Endometrium (tissue), 2 donors: Measurements from ENCODE around the gene NFATC4.
"Not testable (repeated sequence)": the region's sequence is repeated elsewhere in the genome, so short reads cannot be mapped to it uniquely, and the experiment has no call there.

ENCODE experiments used
- FAIRE-seq: peaks from 2 replicates; lab custom pipeline; 2012; peaks lifted over from hg19 to GRCh38; lab: Jason Lieb, UNC
- donor health status: control.
- donor health status: control.

The NFATC4 gene

GRCh38 chr14:24368212-24368561, 203 bp downstream of the NFATC4 start:
- FAIRE-seq = no peak

DNA sequence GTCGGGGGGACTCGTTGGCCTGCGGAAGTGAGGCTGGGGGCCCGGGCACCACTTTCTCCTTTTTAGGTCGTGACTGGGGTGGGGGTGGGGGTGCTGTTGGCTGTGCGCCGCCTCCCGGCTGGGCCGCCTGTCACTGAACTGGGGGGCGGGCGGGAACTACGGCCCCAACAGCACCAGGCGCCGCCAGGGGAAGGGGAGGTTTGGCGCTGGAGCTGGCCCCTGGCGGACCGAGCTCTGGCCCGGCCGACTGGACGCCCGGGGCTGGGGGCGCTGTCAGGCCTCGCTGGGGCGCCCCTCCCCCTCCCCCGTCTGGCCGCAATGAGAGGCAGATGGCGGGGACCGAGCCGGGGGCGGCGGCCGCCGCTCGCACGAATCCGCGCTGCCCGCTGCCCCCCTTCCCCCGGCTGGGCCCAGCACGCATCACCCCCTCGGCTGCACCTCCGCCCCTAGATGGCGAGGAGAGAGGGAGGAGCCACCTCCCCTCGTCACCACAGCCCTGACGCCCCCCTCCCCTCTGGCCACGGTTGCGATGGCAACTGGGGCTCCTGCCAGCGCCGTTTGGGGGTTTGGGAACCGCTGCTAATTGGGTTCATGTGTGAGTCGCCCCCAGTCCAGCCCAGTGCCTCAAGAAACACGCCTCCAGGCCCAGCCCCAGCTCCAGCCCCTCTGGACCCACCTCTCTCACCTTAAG, 723 bp downstream of the NFATC4 start:
- FAIRE-seq = no peak

GRCh38 chr14:24369463-24369862, 1.5 kb downstream of the NFATC4 start:
- FAIRE-seq = no peak

- FAIRE-seq = no peak
Measured at GRCh38 chr14:24369907-24370687, 2.1 kb downstream of the NFATC4 start.

- FAIRE-seq = no peak
Measured at GRCh38 chr14:24370748-24371147, 2.8 kb downstream of the NFATC4 start.

GRCh38 chr14:24371605-24372004, 3.6 kb downstream of the NFATC4 start:
- not testable (repeated sequence) for FAIRE-seq

GRCh38 chr14:24372701-24373416, 4.9 kb downstream of the NFATC4 start:
- no peak for FAIRE-seq

DNA sequence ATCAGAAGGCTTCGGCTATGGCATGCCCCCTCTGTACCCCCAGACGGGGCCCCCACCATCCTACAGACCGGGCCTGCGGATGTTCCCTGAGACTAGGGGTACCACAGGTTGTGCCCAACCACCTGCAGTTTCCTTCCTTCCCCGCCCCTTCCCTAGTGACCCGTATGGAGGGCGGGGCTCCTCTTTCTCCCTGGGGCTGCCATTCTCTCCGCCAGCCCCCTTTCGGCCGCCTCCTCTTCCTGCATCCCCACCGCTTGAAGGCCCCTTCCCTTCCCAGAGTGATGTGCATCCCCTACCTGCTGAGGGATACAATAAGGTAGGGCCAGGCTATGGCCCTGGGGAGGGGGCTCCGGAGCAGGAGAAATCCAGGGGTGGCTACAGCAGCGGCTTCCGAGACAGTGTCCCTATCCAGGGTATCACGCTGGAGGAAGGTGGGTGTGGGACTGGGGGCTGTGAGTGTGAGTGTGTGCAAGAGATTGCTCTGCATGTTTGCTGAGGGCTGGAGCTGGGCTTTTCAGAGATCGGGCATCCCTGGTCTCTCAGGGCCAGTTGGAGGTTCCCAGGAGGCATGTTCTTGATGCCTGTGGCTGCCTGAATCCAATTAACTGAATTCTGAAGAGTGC, 8.6 kb downstream of the NFATC4 start:
- no peak for FAIRE-seq

DNA sequence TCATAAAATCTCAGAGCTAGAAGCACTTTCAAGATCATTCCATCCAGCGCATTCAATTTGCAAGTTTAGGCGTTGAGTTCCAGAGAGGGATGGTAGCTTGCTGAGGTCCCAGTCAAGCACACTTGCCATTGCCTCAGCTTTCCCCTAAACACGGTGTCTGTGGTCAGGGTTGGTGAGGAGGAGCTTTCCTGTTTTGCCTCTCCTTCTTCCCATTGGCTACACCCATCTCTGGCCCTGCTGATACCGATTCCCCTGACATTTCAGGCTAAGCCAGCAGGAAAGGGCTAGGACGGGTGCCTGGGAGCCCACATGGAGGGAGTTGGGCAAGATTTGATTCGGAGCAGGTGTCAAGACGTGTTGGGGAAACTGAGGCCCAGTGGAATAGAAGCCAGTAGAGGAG, 9.1 kb downstream of the NFATC4 start:
- no peak for FAIRE-seq

DNA sequence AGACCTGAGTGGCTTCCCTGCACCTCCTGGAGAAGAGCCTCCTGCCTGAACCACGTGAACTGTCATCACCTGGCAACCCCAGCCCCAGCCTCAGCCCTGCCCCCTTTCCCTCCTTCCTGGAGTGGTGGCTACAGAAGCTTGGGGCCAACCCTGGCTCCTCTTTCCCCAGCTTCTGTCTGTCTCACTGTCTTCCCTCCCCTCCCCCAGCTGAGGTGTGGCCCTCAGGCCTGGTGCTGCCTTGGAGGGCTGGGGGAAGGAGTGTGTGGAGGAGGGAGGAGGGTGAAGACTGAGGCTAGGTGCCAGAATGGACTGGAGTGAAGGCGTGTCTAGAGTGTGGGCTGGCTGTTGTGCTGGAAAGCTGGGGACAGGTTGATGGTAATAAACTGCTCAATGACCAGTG, 9.7 kb downstream of the NFATC4 start:
- no peak for FAIRE-seq

DNA sequence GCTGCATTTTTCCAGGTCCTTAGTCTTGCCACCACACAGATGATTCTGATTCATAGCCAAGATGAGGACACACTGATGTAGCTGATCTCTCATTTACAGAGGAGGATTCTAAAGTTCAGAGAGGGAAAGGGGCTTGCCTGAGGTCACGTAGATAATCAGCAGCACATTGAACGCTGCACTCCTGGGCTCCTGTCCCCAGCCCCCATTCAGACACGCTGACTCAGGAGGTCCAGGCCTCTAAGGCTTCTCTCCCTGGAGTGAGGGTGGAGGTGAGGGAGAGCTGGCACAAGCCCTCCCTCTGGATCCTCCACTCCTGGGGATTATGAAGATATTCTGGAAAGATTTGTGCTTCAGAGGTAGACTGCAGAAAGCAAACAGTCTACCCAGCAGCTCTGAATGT, 10.3 kb downstream of the NFATC4 start:
- no peak for FAIRE-seq

GRCh38 chr14:24378981-24379906, 11.3 kb downstream of the NFATC4 start:
- no peak for FAIRE-seq

- no peak for FAIRE-seq
Measured at GRCh38 chr14:24379907-24380730, 12.1 kb downstream of the NFATC4 start.

- no peak for FAIRE-seq
Measured at GRCh38 chr14:24381363-24382063, 13.5 kb downstream of the NFATC4 start.

- FAIRE-seq = no peak
Measured at GRCh38 chr14:24382064-24382371, 14.0 kb downstream of the NFATC4 start.

DNA sequence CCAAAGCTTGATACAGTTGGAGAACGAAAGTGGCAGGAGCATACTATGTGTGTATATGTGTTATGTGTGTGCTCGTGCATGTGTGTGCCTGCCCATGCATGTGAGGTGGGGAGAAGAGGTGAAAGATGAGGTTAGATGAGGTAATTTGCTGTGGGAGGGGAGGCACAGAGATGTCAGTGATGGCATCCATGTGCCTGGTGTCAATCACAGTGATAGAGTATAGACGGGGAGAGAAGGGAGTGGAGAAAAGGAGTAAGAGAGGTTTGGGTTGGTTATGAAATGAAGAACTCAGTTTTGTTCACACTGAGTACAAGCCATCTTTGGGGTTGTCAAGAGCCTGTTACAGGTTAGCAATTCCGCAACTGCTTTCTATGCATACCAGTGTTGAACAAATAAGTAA, 16.2 kb downstream of the NFATC4 start:
- no peak for FAIRE-seq

- FAIRE-seq = no peak
Measured at GRCh38 chr14:24385524-24385923, 17.5 kb downstream of the NFATC4 start.

- no peak for FAIRE-seq
Measured at GRCh38 chr14:24387009-24387345, 19.0 kb downstream of the NFATC4 start.

DNA sequence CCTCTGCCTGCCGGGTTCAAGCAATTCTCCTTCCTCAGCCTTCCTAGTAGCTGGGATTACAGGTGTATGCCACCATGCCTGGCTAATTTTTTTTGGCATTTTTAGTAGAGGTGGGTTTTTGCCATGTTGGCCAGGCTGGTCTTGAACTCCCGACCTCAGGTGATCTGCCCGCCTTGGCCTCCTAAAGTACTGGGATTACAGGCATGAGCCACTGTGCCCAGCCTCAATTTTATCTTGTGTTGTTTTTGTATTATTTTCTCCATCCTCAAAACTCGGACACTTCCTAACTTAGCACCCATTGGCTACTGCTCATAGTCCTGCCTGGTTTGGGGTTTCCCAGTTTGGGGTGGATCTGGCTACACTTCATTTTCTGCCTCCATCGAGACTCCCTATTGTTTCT, 19.6 kb downstream of the NFATC4 start:
- not testable (repeated sequence) for FAIRE-seq

DNA sequence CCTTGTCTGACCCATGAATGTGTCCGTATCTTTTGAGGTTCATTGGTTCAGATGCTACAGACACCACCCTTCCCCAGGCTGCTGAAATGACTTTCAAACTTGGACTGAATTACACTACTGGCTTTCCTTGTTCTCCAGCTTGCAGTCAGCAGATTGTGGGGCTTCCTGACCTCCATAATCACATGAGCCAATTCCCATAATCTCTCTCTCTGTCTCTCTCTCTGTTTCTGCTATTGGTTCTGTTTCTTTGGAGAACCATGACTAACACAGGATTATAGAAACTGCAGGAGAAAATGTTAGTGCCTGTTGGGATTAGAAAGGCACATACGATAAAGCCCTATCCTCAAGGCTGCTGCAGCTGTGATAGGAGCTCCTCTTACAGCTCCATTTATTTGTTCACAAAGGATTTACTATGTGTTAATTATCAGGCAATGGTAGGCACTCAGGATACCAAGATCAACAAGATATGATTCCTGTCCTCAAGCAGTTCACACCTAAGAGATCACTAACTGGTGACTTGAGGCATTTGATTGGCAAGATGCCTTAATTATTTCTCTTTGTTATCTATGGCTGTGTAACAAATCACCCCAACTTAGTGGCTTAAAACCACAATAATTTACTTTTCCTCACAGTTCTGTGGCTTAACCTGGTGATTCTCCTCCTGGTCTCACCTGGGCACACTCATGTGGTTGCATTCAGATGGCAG, 20.6 kb downstream of the NFATC4 start:
- no peak for FAIRE-seq
